GM12878 (cell line): ENCODE results near the gene BIRC5. TPM values are rescaled to one million over a fixed set of nuclear protein-coding genes. Genes with fewer than 3 reads are reported as not detected.

Source experiments
- BHLHE40 ChIP-seq, 2 experiments: fragments of 450-650 bp in 1 of 2; IDR thresholded peaks; 2 replicates each; pipeline ENCODE4 v1.6.1; 2011 to 2017; ENCODE audit warnings: low read depth in 2 of 2, borderline replicate concordance in 1 of 2, improper control_type of control experiment in 1 of 2, low read length in 1 of 2, mild to moderate bottlenecking in 1 of 2
- BMI1 ChIP-seq: fragments of 450-650 bp; IDR thresholded peaks from 2 replicates; pipeline ENCODE4 v1.6.1; 2016; ENCODE audit warnings: mild to moderate bottlenecking, moderate library complexity, borderline replicate concordance
- CHD1 ChIP-seq: IDR thresholded peaks from 2 replicates; pipeline ENCODE4 v1.6.1; 2012; ENCODE audit warnings: low read depth, low read length, improper control_type of control experiment
- EGR1 ChIP-seq, 2 experiments: IDR thresholded peaks; 1 replicate in 1 of 2; 2 replicates in 1 of 2; pipeline ENCODE4 v1.6.1; 2011 to 2012; ENCODE audit warnings: low read depth in 2 of 2, low read length in 2 of 2, borderline replicate concordance in 1 of 2, mild to moderate bottlenecking in 1 of 2, moderate library complexity in 1 of 2
- EP300 ChIP-seq, 2 experiments: fragments of 150-350 bp in 1 of 2; IDR thresholded peaks; 2 replicates each; pipeline ENCODE4 v1.6.1; 2011 to 2012; ENCODE audit warnings: low read depth in 2 of 2, low read length in 2 of 2, borderline replicate concordance in 1 of 2, improper control_type of control experiment in 1 of 2, inconsistent platforms in 1 of 2; ENCODE audit not compliant: control insufficient read depth in 1 of 2
- HDAC6 ChIP-seq: fragments of 200-600 bp; sonication (generic); IDR thresholded peaks from one replicate; pipeline ENCODE4 v1.8.0; 2017; ENCODE audit warnings: antibody characterized with exemption; ENCODE audit not compliant: unreplicated experiment
- HDGF ChIP-seq: fragments of 450-650 bp; IDR thresholded peaks from 2 replicates; pipeline ENCODE4 v1.6.1; 2016; ENCODE audit warnings: antibody characterized with exemption
- IKZF2 ChIP-seq, 2 experiments: fragments of 450-650 bp; IDR thresholded peaks; 2 replicates each; pipeline ENCODE4 v1.6.1; 2017; ENCODE audit warnings: mild to moderate bottlenecking in 2 of 2, moderate library complexity in 2 of 2
- KDM1A ChIP-seq: fragments of 200-600 bp; sonication (generic); IDR thresholded peaks from 2 replicates; pipeline ENCODE4 v1.6.1; 2016; ENCODE audit warnings: borderline replicate concordance
- LARP7 ChIP-seq: fragments of 450-650 bp; IDR thresholded peaks from 2 replicates; pipeline ENCODE4 v1.6.1; 2017; ENCODE audit warnings: mild to moderate bottlenecking
- MXI1 ChIP-seq: fragments of 150-350 bp; IDR thresholded peaks from 2 replicates; pipeline ENCODE4 v1.6.1; 2011; ENCODE audit warnings: low read depth, mild to moderate bottlenecking, inconsistent platforms, low read length, improper control_type of control experiment
- NBN ChIP-seq: fragments of 450-650 bp; IDR thresholded peaks from 2 replicates; pipeline ENCODE4 v1.6.1; 2016
- PAX8 ChIP-seq: fragments of 450-650 bp; IDR thresholded peaks from 2 replicates; pipeline ENCODE4 v1.6.1; 2017; ENCODE audit warnings: mild to moderate bottlenecking, moderate library complexity
- PBX3 ChIP-seq: IDR thresholded peaks from 2 replicates; pipeline ENCODE4 v1.6.1; 2011; ENCODE audit warnings: mild to moderate bottlenecking, low read depth, low read length, moderate library complexity; ENCODE audit not compliant: insufficient replicate concordance
- RELB ChIP-seq: fragments of 450-650 bp; IDR thresholded peaks from 2 replicates; pipeline ENCODE4 v1.6.1; 2017; ENCODE audit warnings: low read depth, mild to moderate bottlenecking, moderate library complexity
- SIN3A ChIP-seq: IDR thresholded peaks from 2 replicates; pipeline ENCODE4 v1.6.1; 2012; ENCODE audit warnings: low read depth, low read length, improper control_type of control experiment
- SREBF1 ChIP-seq: IDR thresholded peaks from 2 replicates; pipeline ENCODE4 v1.6.1; 2012; ENCODE audit warnings: mild to moderate bottlenecking, low read length
- TCF12 ChIP-seq: IDR thresholded peaks from 2 replicates; pipeline ENCODE4 v1.6.1; 2011; ENCODE audit warnings: low read depth, mild to moderate bottlenecking, low read length
- TCF3 ChIP-seq: IDR thresholded peaks from 2 replicates; pipeline ENCODE4 v1.6.1; 2012; ENCODE audit warnings: low read depth, mild to moderate bottlenecking, low read length, borderline replicate concordance; ENCODE audit not compliant: insufficient read depth
- USF1 ChIP-seq: IDR thresholded peaks from 2 replicates; pipeline ENCODE4 v1.6.1; 2011; ENCODE audit warnings: borderline replicate concordance, low read depth, mild to moderate bottlenecking, moderate library complexity, mixed read lengths, low read length; ENCODE audit not compliant: insufficient read depth; ENCODE audit errors: extremely low read length
- USF2 ChIP-seq: IDR thresholded peaks from 2 replicates; pipeline ENCODE4 v1.6.1; 2011; ENCODE audit warnings: low read depth, low read length, improper control_type of control experiment, borderline replicate concordance
- ZNF207 ChIP-seq: fragments of 450-650 bp; IDR thresholded peaks from 2 replicates; pipeline ENCODE4 v1.6.1; 2014; ENCODE audit warnings: antibody characterized with exemption, mild to moderate bottlenecking, borderline replicate concordance
- polyA plus RNA-seq, 11 experiments: library from polyadenylated mRNA; depleted of rRNA in 4 of 11; unstranded in 6 of 11; stranded (reverse) in 5 of 11; fragments of >200 nt; fragmentation: Nextera tagmentation in 4 of 11; fragmentation: Illumina TruSeq in 1 of 11; extraction: Ambion mirVana in 4 of 11; extraction: Trizol in 1 of 11; gene quantifications; 1 replicate in 1 of 11; 2 replicates in 10 of 11; pipeline versions ENCODE4 v1.2.1 to v1.2.3, GENCODE V29; 2011 to 2016; ENCODE audit warnings: inconsistent platforms in 2 of 11, missing spikeins in 2 of 11, low read depth in 1 of 11
- total RNA-seq, 4 experiments: library from RNA; depleted of rRNA in 3 of 4; stranded (reverse); fragments of >200 nt in 3 of 4; fragmentation: Illumina TruSeq in 1 of 4; extraction: Trizol in 1 of 4; gene quantifications; 2 replicates each; pipeline versions ENCODE4 v1.2.1 to v1.2.3, GENCODE V29; 2013 to 2021
- TF ChIP-seq, protein P1 (sequence below): fragments of 450-650 bp; IDR thresholded peaks from 2 replicates; pipeline ENCODE4 v1.6.1; 2016; ENCODE audit warnings: mild to moderate bottlenecking

The BIRC5 gene
- total and polyA plus RNA-seq, 10 of the 15 experiments (the other 5 are each of a cell fraction or from before 2014, with no cell fraction given) = 41.0 to 175 (median 90.8) TPM

- TF ChIP-seq BHLHE40 (IDR thresholded peaks at IDR 0.05; ENCODE audit: borderline replicate concordance in 1 of 2, low read depth in 2 of 2, low read length in 1 of 2) (peak; percentile 66 to 78; a peak in 3 of 4 replicates), SREBF1 (no peak), TCF3 (peak; percentile 77), EGR1 (IDR thresholded peaks at IDR 0.05; ENCODE audit: borderline replicate concordance in 1 of 2, low read depth in 2 of 2, low read length in 2 of 2) (peak in 1 of 2 experiments; percentile 66; a peak in 2 of 3 replicates), TCF12 (peak; percentile 69; the same call in 1 of the 2 replicates), BMI1 (no peak), ZNF207 (no peak), MXI1 (peak; percentile 59), USF2 (no peak; the same call in 1 of the 2 replicates), IKZF2 (IDR thresholded peaks at IDR 0.05) (peak in 1 of 2 experiments; percentile 41; a peak in 2 of 4 replicates), NBN (0 out of 2 replicates have a peak, but pooled peaks have one; percentile 31), KDM1A (no peak), RELB (peak; percentile 86), LARP7 (peak; percentile 71; the same call in 1 of the 2 replicates), CHD1 (0 out of 2 replicates have a peak, but pooled peaks have one; percentile 43), HDAC6 (no peak), PAX8 (no peak), HDGF (no peak), PBX3 (peak; percentile 39), USF1 (peak; percentile 45), SIN3A (no peak), EP300 (IDR thresholded peaks at IDR 0.05; ENCODE audit: borderline replicate concordance in 1 of 2, control insufficient read depth in 1 of 2, low read depth in 2 of 2, low read length in 2 of 2) (0 out of 4 replicates have a peak, but pooled peaks have one; percentile 10)
- TF ChIP-seq, protein P1, sequence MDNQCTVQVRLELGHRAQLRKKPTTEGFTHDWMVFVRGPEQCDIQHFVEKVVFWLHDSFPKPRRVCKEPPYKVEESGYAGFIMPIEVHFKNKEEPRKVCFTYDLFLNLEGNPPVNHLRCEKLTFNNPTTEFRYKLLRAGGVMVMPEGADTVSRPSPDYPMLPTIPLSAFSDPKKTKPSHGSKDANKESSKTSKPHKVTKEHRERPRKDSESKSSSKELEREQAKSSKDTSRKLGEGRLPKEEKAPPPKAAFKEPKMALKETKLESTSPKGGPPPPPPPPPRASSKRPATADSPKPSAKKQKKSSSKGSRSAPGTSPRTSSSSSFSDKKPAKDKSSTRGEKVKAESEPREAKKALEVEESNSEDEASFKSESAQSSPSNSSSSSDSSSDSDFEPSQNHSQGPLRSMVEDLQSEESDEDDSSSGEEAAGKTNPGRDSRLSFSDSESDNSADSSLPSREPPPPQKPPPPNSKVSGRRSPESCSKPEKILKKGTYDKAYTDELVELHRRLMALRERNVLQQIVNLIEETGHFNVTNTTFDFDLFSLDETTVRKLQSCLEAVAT = 0 out of 2 replicates have a peak, but pooled peaks have one; percentile 55
- TF ChIP-seq, all 136 proteins: peak for 25
Observed at GRCh38 chr17:78168903-78169793, 44.9 kb upstream of the BIRC5 start (continued).
